Measurements from ENCODE around the gene BTNL9. TPM values are rescaled to one million over a fixed set of nuclear protein-coding genes. Genes with fewer than 3 reads are reported as not detected.

The BTNL9 gene
- total and polyA plus RNA-seq, 9 of the 15 experiments (the other 6 are each of a cell fraction or from before 2014, with no cell fraction given) = 3.7 to 86.7 (median 29.4) TPM

DNA sequence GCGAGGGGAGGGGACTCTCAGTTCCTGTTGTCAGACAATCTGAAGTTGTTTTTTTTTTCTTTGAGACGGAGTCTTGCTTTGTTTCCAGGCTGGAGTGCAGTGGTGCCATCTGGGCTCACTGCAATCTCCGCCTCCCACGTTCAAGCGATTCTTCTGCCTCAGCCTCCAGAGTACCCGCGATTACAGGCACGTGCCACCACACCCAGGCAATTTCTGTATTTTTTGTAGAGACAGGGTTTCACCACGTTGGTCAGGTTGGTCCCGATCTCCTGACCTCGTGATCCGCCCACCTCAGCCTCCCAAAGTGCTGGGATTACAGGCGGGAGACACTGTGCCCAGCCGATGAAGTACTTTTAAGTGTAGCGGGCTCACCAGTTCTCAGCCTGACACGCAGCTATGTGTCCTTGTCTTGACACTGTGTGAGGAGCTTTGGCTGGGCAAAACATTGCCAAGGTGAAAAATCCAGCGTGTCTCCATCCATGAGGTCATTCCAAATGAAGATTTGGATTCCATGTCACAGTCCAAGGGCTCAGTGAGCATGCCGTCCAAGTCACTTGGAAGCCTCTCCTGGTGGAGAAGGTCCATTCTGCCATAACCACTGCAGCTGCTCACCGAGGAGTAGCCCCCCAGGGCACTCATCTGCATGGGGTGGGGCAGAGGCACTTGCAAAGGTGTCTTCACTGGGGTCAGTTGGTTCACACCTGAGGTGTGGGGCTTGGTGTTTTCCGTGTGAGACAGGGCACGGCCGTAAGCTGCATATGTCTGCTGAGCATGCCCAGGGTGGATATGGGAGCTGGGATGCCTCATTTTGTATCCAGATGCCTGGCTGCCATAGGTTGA lies 58.9 kb downstream of the BTNL9 start:
- H3K9me1 ChIP-seq (ENCODE audit: control insufficient read depth, insufficient read depth, low read length) = no peaks in the 10 kb centered on the region
- ChIA-PET POLR2A (interaction anchor here (0.6 to 1.4 kb wide), 8 partner anchors 12 to 816 kb away, joined by 3 to 6 read pairs (median 3); no protein-coding TSS in a partner anchor), CTCF (ENCODE audit: low intra/inter-chr PET ratio) (no interaction called here)
- H3K36me3 ChIP-seq (ENCODE audit: control insufficient read depth, insufficient read depth, low read length) = no peaks in the 10 kb centered on the region
- H3K27ac ChIP-seq (ENCODE audit: extremely low read depth, low read depth, low read length) = no peak overlapping the region
- H3K9ac ChIP-seq (ENCODE audit: insufficient read depth in 1 of 2, low read depth in 2 of 2, low read length in 2 of 2) = peak overlapping the region in 1 of 2 experiments; percentile 41; a peak in 1 of 4 replicates
- DNase-seq (ENCODE audit: extremely low read depth in 1 of 4, low spot score in 3 of 4) (peak in 1 of 4 experiments; percentile 30), ATAC-seq (no peak), FAIRE-seq (no peak)
- no peaks in the 10 kb centered on the region for H3K27me3 ChIP-seq (ENCODE audit: control insufficient read depth in 2 of 2, insufficient read depth in 2 of 2, low read length in 2 of 2)
- no peak overlapping the region for H2AFZ ChIP-seq (ENCODE audit: low read depth, low read length)
- H3K4me3 ChIP-seq = no peak overlapping the region
- WGBS (ENCODE audit: insufficient coverage, low coverage, missing lambda C conversion rate) = 24% methylated on average over 18 of the region's 22 CpGs
- no TSS peak for BruUV-seq (replicated peaks)
- no peaks in the 10 kb centered on the region for H3K9me3 ChIP-seq (replicated peaks; ENCODE audit: control insufficient read depth, insufficient read depth, low read depth, low read length)
- H3K79me2 ChIP-seq (ENCODE audit: control insufficient read depth, insufficient read depth, low read length) = no peaks in the 10 kb centered on the region
- intact Hi-C loops (cut with micrococcal nuclease) (no loop called here), in situ Hi-C loops (cut with MboI) (no loop called here)
- peak overlapping the region; percentile 72; the same call in 1 of the 2 replicates for H3K4me2 ChIP-seq (ENCODE audit: insufficient read depth, low read length)
- H4K20me1 ChIP-seq (replicated peaks; ENCODE audit: control insufficient read depth, insufficient read depth, low read length) = no peaks in the 10 kb centered on the region; the same call in 1 of the 2 replicates
- peaks cover 4 to 22% of the 10 kb centered on the region in 2 experiments; a peak in 4 of 5 replicates for H3K4me1 ChIP-seq (replicated peaks in 1 of 2; ENCODE audit: control insufficient read depth in 2 of 2, insufficient read depth in 2 of 2, low read length in 2 of 2)
- TF ChIP-seq CTBP1 (IDR thresholded peaks at IDR 0.05; ENCODE audit: borderline replicate concordance) (0 out of 2 replicates have a peak, but pooled peaks have one; percentile 30), KAT7 (CRISPR knock-in tag; IDR thresholded peaks at IDR 0.05; ENCODE audit: borderline replicate concordance) (no peak), ZBTB7A (IDR thresholded peaks at IDR 0.05; ENCODE audit: borderline replicate concordance, control insufficient read depth, low read depth, low read length) (peak; percentile 4; the same call in 1 of the 2 replicates), HMGXB4 (CRISPR knock-in tag; IDR thresholded peaks at IDR 0.05) (0 out of 2 replicates have a peak, but pooled peaks have one; percentile 34), ZFPM2 (CRISPR knock-in tag; IDR thresholded peaks at IDR 0.05) (0 out of 2 replicates have a peak, but pooled peaks have one; percentile 46), SMARCA5 (IDR thresholded peaks at IDR 0.05) (peak; percentile 58; the same call in 1 of the 2 replicates), RAD51 (IDR thresholded peaks at IDR 0.05; ENCODE audit: borderline replicate concordance, low read depth) (0 out of 2 replicates have a peak, but pooled peaks have one; percentile 14), BCOR (IDR thresholded peaks at IDR 0.05) (peak; percentile 28; the same call in 1 of the 2 replicates), SMAD2 (IDR thresholded peaks at IDR 0.05; ENCODE audit: low read depth, low read length) (no peak), NRF1 (conservative IDR thresholded peaks at IDR 0.05 in 1 of 2, IDR thresholded peaks at IDR 0.05 in 1 of 2) (peak; percentile 49 to 57; a peak in 3 of 4 replicates), MTA1 (IDR thresholded peaks at IDR 0.05; ENCODE audit: borderline replicate concordance) (0 out of 2 replicates have a peak, but pooled peaks have one; percentile 40), ZNF12 (CRISPR knock-in tag; IDR thresholded peaks at IDR 0.05) (0 out of 2 replicates have a peak, but pooled peaks have one; percentile 42), MCM2 (IDR thresholded peaks at IDR 0.05; ENCODE audit: low read depth) (no peak), TOE1 (IDR thresholded peaks at IDR 0.05; ENCODE audit: borderline replicate concordance) (0 out of 2 replicates have a peak, but pooled peaks have one; percentile 47), TOE1 (CRISPR knock-in tag; IDR thresholded peaks at IDR 0.05; ENCODE audit: borderline replicate concordance, low read depth) (no peak), ETV5 (CRISPR knock-in tag; IDR thresholded peaks at IDR 0.05; ENCODE audit: low read depth) (0 out of 2 replicates have a peak, but pooled peaks have one; percentile 29), EGR1 (conservative IDR thresholded peaks at IDR 0.05) (peak; percentile 61), BRF1 (IDR thresholded peaks at IDR 0.05; ENCODE audit: borderline replicate concordance, extremely low read depth, insufficient read length) (no peak)
- TF ChIP-seq, protein P1, sequence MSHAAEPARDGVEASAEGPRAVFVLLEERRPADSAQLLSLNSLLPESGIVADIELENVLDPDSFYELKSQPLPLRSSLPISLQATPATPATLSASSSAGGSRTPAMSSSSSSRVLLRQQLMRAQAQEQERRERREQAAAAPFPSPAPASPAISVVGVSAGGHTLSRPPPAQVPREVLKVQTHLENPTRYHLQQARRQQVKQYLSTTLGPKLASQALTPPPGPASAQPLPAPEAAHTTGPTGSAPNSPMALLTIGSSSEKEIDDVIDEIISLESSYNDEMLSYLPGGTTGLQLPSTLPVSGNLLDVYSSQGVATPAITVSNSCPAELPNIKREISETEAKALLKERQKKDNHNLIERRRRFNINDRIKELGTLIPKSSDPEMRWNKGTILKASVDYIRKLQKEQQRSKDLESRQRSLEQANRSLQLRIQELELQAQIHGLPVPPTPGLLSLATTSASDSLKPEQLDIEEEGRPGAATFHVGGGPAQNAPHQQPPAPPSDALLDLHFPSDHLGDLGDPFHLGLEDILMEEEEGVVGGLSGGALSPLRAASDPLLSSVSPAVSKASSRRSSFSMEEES (CRISPR knock-in tag; IDR thresholded peaks at IDR 0.05) = peak; percentile 34; the same call in 1 of the 2 replicates
